HG03575 (cell line): ENCODE results near the gene GAP43.

Experiments used
- ATAC-seq: cut with Tn5 transposase; IDR thresholded peaks from one replicate; pipeline ENCODE4 v1.9.1; 2021; ENCODE audit not compliant: unreplicated experiment, insufficient number of reproducible peaks, low FRiP score; ENCODE audit errors: extremely low read depth

The GAP43 gene

GRCh38 chr3:115688418-115688817, 65.1 kb downstream of the GAP43 start:
- ATAC-seq: no peak

- no peak for ATAC-seq
Observed at GRCh38 chr3:115689928-115690327, 66.6 kb downstream of the GAP43 start.

GRCh38 chr3:115691964-115692363, 68.7 kb downstream of the GAP43 start:
- no peak for ATAC-seq

GRCh38 chr3:115692887-115693524, 69.7 kb downstream of the GAP43 start:
- ATAC-seq: peak; percentile 76

GRCh38 chr3:115693868-115694267, 70.6 kb downstream of the GAP43 start:
- ATAC-seq: no peak

GRCh38 chr3:115695090-115695489, 71.8 kb downstream of the GAP43 start:
- no peak for ATAC-seq

- no peak for ATAC-seq
Observed at GRCh38 chr3:115697263-115698053, 74.1 kb downstream of the GAP43 start.

GRCh38 chr3:115698851-115699591, 75.7 kb downstream of the GAP43 start:
- ATAC-seq: no peak

GRCh38 chr3:115699706-115700105, 76.4 kb downstream of the GAP43 start:
- ATAC-seq: no peak

- no peak for ATAC-seq
Observed at GRCh38 chr3:115702598-115702997, 79.3 kb downstream of the GAP43 start.

GRCh38 chr3:115704661-115705338, 81.5 kb downstream of the GAP43 start:
- no peak for ATAC-seq

- no peak for ATAC-seq
Observed at GRCh38 chr3:115706311-115706829, 83.1 kb downstream of the GAP43 start.

GRCh38 chr3:115708540-115708939, 85.2 kb downstream of the GAP43 start:
- ATAC-seq: no peak

GRCh38 chr3:115709093-115709492, 85.8 kb downstream of the GAP43 start:
- ATAC-seq: no peak

GRCh38 chr3:115709931-115710330, 86.6 kb downstream of the GAP43 start:
- no peak for ATAC-seq

GRCh38 chr3:115710799-115711198, 87.5 kb downstream of the GAP43 start:
- ATAC-seq: no peak

- no peak for ATAC-seq
Observed at GRCh38 chr3:115712871-115713270, 89.6 kb downstream of the GAP43 start.

GRCh38 chr3:115713284-115713683, 90.0 kb downstream of the GAP43 start:
- ATAC-seq: no peak

GRCh38 chr3:115715241-115715745, 92.0 kb downstream of the GAP43 start:
- ATAC-seq: no peak
